HEK293T (cell line): ENCODE measurements around the gene KRTAP22-2.

Experiments used
- CTCF ChIA-PET: fragments of 350-600 bp; formaldehyde crosslinking; extraction: SDS; loops from one replicate; lab custom pipeline; 2021; ENCODE audit warnings: antibody characterized with exemption, inconsistent platforms; lab: Yijun Ruan, JAX
- POLR2A ChIA-PET: fragments of 350-600 bp; formaldehyde crosslinking; extraction: SDS; loops from one replicate; lab custom pipeline; 2020; ENCODE audit warnings: antibody characterized with exemption, inconsistent platforms; lab: Yijun Ruan, JAX
- DNase-seq: peaks from one replicate; pipeline ENCODE4 v3.0.0; 2012; ENCODE audit warnings: mixed read lengths; ENCODE audit errors: extremely low spot score
- ARNT ChIP-seq: fragments of 450-650 bp; IDR thresholded peaks from 2 replicates; pipeline ENCODE4 v1.6.1; 2017; ENCODE audit warnings: mild to moderate bottlenecking
- BHLHE40 ChIP-seq: fragments of 450-650 bp; IDR thresholded peaks from 2 replicates; pipeline ENCODE4 v1.6.1; 2016; ENCODE audit warnings: mild to moderate bottlenecking, moderate library complexity, borderline replicate concordance
- CTBP1 ChIP-seq: fragments of 450-650 bp; IDR thresholded peaks from 2 replicates; pipeline ENCODE4 v1.6.1; 2016; ENCODE audit warnings: borderline replicate concordance
- ELF4 ChIP-seq: fragments of 450-650 bp; IDR thresholded peaks from 2 replicates; pipeline ENCODE4 v1.6.1; 2017; ENCODE audit warnings: antibody characterized with exemption
- FOXA1 ChIP-seq: fragments of 450-650 bp; IDR thresholded peaks from 2 replicates; pipeline ENCODE4 v1.6.1; 2016; ENCODE audit warnings: mild to moderate bottlenecking
- FOXK2 ChIP-seq: fragments of 450-650 bp; IDR thresholded peaks from 2 replicates; pipeline ENCODE4 v1.6.1; 2016; ENCODE audit warnings: mild to moderate bottlenecking
- FOXM1 ChIP-seq: fragments of 450-650 bp; IDR thresholded peaks from 2 replicates; pipeline ENCODE4 v1.6.1; 2017; ENCODE audit warnings: mild to moderate bottlenecking, borderline replicate concordance
- HDGF ChIP-seq: fragments of 450-650 bp; IDR thresholded peaks from 2 replicates; pipeline ENCODE4 v1.6.1; 2017; ENCODE audit warnings: antibody characterized with exemption, borderline replicate concordance
- L3MBTL2 ChIP-seq: fragments of 450-650 bp; conservative IDR thresholded peaks from 2 replicates; pipeline ENCODE4 v1.6.1; 2016; ENCODE audit warnings: mild to moderate bottlenecking
- LEF1 ChIP-seq: fragments of 450-650 bp; IDR thresholded peaks from 2 replicates; pipeline ENCODE4 v1.6.1; 2017; ENCODE audit warnings: mild to moderate bottlenecking, borderline replicate concordance
- NFRKB ChIP-seq: fragments of 450-650 bp; IDR thresholded peaks from 2 replicates; pipeline ENCODE4 v1.6.1; 2016; ENCODE audit warnings: mild to moderate bottlenecking, moderate library complexity
- SP1 ChIP-seq: fragments of 450-650 bp; IDR thresholded peaks from 2 replicates; pipeline ENCODE4 v1.6.1; 2017
- SUZ12 ChIP-seq: fragments of 450-650 bp; IDR thresholded peaks from 2 replicates; pipeline ENCODE4 v1.6.1; 2016; ENCODE audit warnings: mild to moderate bottlenecking
- TARDBP ChIP-seq: fragments of 450-650 bp; IDR thresholded peaks from 2 replicates; pipeline ENCODE4 v1.6.1; 2016
- ZNF384 ChIP-seq: fragments of 450-650 bp; IDR thresholded peaks from 2 replicates; pipeline ENCODE4 v1.6.1; 2016
- TF ChIP-seq, protein P1 (sequence below): fragments of 450-650 bp; IDR thresholded peaks from 2 replicates; pipeline ENCODE4 v1.6.1; 2016

Gene KRTAP22-2

DNA sequence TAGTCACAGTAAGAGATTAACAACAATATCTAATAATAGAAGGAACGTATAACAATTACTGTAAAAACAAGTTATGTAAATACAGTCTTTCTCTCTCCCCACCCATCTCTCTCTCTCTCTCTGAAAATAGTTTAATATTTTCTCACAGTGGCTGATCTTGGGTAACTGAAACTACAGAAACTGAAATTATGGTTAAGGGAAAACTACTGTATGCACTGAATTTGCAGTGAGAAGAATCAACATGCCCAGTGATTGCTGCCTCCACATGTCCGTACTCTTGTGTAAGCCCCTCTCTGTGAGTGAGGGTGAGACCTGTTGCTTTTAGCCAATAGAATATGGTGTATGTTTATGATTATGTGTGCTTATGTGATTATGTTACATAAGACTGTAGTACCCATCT, 21.9 kb upstream of the KRTAP22-2 start:
- no peak for DNase-seq
- CTCF ChIA-PET = no interaction called here
- TF ChIP-seq FOXM1 = no peak
- TF ChIP-seq SUZ12 = no peak
- no peak for TF ChIP-seq NFRKB
- TF ChIP-seq, protein P1, sequence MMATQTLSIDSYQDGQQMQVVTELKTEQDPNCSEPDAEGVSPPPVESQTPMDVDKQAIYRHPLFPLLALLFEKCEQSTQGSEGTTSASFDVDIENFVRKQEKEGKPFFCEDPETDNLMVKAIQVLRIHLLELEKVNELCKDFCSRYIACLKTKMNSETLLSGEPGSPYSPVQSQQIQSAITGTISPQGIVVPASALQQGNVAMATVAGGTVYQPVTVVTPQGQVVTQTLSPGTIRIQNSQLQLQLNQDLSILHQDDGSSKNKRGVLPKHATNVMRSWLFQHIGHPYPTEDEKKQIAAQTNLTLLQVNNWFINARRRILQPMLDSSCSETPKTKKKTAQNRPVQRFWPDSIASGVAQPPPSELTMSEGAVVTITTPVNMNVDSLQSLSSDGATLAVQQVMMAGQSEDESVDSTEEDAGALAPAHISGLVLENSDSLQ = no peak
- no peak for TF ChIP-seq FOXK2
- no peak for TF ChIP-seq TARDBP
- no peak for TF ChIP-seq FOXA1
- no peak for TF ChIP-seq ARNT
- no peak for TF ChIP-seq ELF4
- POLR2A ChIA-PET = no interaction called here

GRCh38 chr21:30605968-30606367, 15.8 kb upstream of the KRTAP22-2 start:
- ChIA-PET POLR2A (no interaction called here), CTCF (interaction anchor here (0.9 kb wide), 1 partner anchor 12 kb away, joined by 3 read pairs; no protein-coding TSS in a partner anchor)
- DNase-seq = no peak
- TF ChIP-seq TARDBP (no peak), SP1 (no peak), L3MBTL2 (no peak), BHLHE40 (no peak), ZNF384 (no peak), LEF1 (no peak), CTBP1 (no peak), FOXK2 (no peak), FOXM1 (no peak), HDGF (no peak), NFRKB (no peak), SUZ12 (no peak), ELF4 (no peak), ARNT (no peak)
- TF ChIP-seq, protein P1 = no peak

DNA sequence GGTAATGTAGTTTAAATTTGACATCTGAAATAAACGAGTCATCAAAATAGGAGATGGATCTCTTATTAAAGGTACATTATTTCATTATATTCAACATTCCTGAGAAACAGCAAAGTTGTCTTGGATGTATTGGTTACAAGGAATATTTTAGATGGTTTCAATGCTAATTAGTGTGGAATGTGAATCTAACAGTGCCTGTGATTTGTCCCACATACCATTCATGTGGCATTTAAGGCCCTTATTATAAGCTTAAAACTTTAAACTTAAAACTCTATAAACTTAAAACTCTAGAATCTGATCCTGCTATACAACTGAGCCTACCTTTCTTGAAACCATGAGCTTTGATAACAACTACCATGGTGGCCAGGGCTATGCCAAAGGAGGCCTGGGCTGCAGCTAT, 10.6 kb upstream of the KRTAP22-2 start, which contains the start of gene KRTAP22-1:
KRTAP22-1 (plus strand) TSS at position 301 of the 400 bp plus-strand sequence.
- ChIA-PET POLR2A (no interaction called here), CTCF (no interaction called here)
- DNase-seq = no peak
- no peak for TF ChIP-seq SUZ12
- no peak for TF ChIP-seq L3MBTL2
- no peak for TF ChIP-seq BHLHE40
- no peak for TF ChIP-seq ARNT
- TF ChIP-seq ZNF384 = no peak
- no peak for TF ChIP-seq FOXK2
- no peak for TF ChIP-seq SP1
- TF ChIP-seq NFRKB = no peak
- no peak for TF ChIP-seq CTBP1
- TF ChIP-seq FOXA1 = no peak
- no peak for TF ChIP-seq LEF1
- TF ChIP-seq, protein P1 = no peak
- no peak for TF ChIP-seq TARDBP
- no peak for TF ChIP-seq ELF4
- no peak for TF ChIP-seq FOXM1
- no peak for TF ChIP-seq HDGF

- ChIA-PET POLR2A (no interaction called here), CTCF (no interaction called here)
- TF ChIP-seq ZNF384 (no peak), SUZ12 (no peak), ELF4 (no peak), CTBP1 (no peak), FOXM1 (no peak), NFRKB (no peak), BHLHE40 (no peak), LEF1 (no peak), HDGF (no peak), SP1 (no peak), ARNT (no peak), TARDBP (no peak), FOXA1 (no peak), FOXK2 (no peak), L3MBTL2 (no peak)
- TF ChIP-seq, protein P1 = no peak
- DNase-seq = no peak
These were observed 8.6 kb upstream of the KRTAP22-2 start, which contains the start of gene KRTAP6-2 for GRCh38 chr21:30598802-30599201. Gene KRTAP6-2, minus strand, starts transcription at chr21:30598902. Its CDS starts 28 bp downstream, at chr21:30598874.

- TF ChIP-seq BHLHE40 = no peak
- no peak for TF ChIP-seq NFRKB
- TF ChIP-seq, protein P1 = no peak
- no peak for TF ChIP-seq SP1
- no peak for TF ChIP-seq FOXA1
- TF ChIP-seq HDGF = no peak
- TF ChIP-seq LEF1 = no peak
- no peak for TF ChIP-seq ZNF384
- no peak for DNase-seq
- CTCF ChIA-PET = no interaction called here
- POLR2A ChIA-PET = no interaction called here
These were observed 1.9 kb upstream of the KRTAP22-2 start, which contains the start of gene KRTAP6-3 for GRCh38 chr21:30592140-30592539. Gene KRTAP6-3, plus strand, starts transcription at chr21:30592440. Its CDS starts 6 bp downstream, at chr21:30592446.
